Smooth muscle cell of the pulmonary artery (primary cell): Measurements from ENCODE around the gene FCN3. TPM values are rescaled to one million over a fixed set of nuclear protein-coding genes. Genes with fewer than 3 reads are reported as not detected.

Experiments
- total RNA-seq: library from RNA; depleted of rRNA; stranded (reverse); fragments of >200 nt; gene quantifications from 2 replicates; pipeline ENCODE4 v1.2.3, GENCODE V29; 2014

Gene FCN3
- total RNA-seq, result not detected in 2 replicates

GRCh38 chr1:27374362-27375086 is at the start of gene FCN3:
FCN3 (minus strand) TSS chr1:27374824; CDS start chr1:27374818, 6 bp downstream.

GRCh38 chr1:27392096-27392777 is 17.6 kb upstream of the FCN3 start, which contains the start of gene GPR3:
GPR3 (plus strand) TSS chr1:27392622; CDS start chr1:27393799, 1,177 bp downstream.

GRCh38 chr1:27383039-27383605 is 8.5 kb upstream of the FCN3 start, which contains the start of gene CD164L2:
CD164L2 (minus strand) TSS chr1:27383333; CDS start chr1:27383239, 94 bp downstream.

GRCh38 chr1:27366411-27367159 is 8.0 kb downstream of the FCN3 start, which contains the start of gene MAP3K6:
MAP3K6 (minus strand) TSS chr1:27366961; CDS start chr1:27366597, 364 bp downstream.

GRCh38 chr1:27341525-27342252 is 32.9 kb downstream of the FCN3 start, which contains the start of gene SYTL1:
SYTL1 (plus strand) TSS chr1:27342022; CDS start chr1:27345335, 3,313 bp downstream.

GRCh38 chr1:27321813-27322568 is 52.6 kb downstream of the FCN3 start, which contains the start of gene TMEM222:
TMEM222 (plus strand) TSS chr1:27322163; CDS start chr1:27322198, 35 bp downstream.

Other genes starting within 250 kb of the FCN3 start
- 18.7 and 30.3 TPM in 2 replicates for gene SLC9A1, start 219.7 kb downstream of the FCN3 start, total RNA-seq
- gene WDTC1, start 140.2 kb downstream of the FCN3 start, total RNA-seq, result 40.5 and 47.3 TPM in 2 replicates
- 26.3 and 34.8 TPM in 2 replicates for gene TMEM222, start 52.7 kb downstream of the FCN3 start, total RNA-seq
- gene SYTL1, start 32.8 kb downstream of the FCN3 start, total RNA-seq, result 0.07 TPM in 2 replicates
- gene MAP3K6, start 7.9 kb downstream of the FCN3 start, total RNA-seq, result 23.5 and 28.3 TPM in 2 replicates
- not detected in 2 replicates for gene CD164L2, start 8.5 kb upstream of the FCN3 start, total RNA-seq
- 0.20 and 0.50 TPM in 2 replicates for gene GPR3, start 17.8 kb upstream of the FCN3 start, total RNA-seq
- gene WASF2, start 115.3 kb upstream of the FCN3 start, total RNA-seq, result 42.7 and 48.8 TPM in 2 replicates
- gene AHDC1, start 229.3 kb upstream of the FCN3 start, total RNA-seq, result 20.2 and 21.6 TPM in 2 replicates